HG03025 (cell line): Measurements from ENCODE around the gene ADARB1.

Experiments
- ATAC-seq: cut with Tn5 transposase; IDR thresholded peaks from one replicate; pipeline ENCODE4 v1.9.1; 2021; ENCODE audit warnings: mild to moderate bottlenecking, moderate library complexity; ENCODE audit not compliant: unreplicated experiment, low FRiP score

The ADARB1 gene

GRCh38 chr21:45257673-45258341, 183.4 kb downstream of the ADARB1 start:
- no peak for ATAC-seq

- ATAC-seq, result no peak
Observed at GRCh38 chr21:45258466-45258865, 184.1 kb downstream of the ADARB1 start.

GRCh38 chr21:45259206-45259840, 184.9 kb downstream of the ADARB1 start:
- no peak for ATAC-seq

- no peak for ATAC-seq
Observed at GRCh38 chr21:45260191-45260825, 185.9 kb downstream of the ADARB1 start.

GRCh38 chr21:45261093-45261492, 186.7 kb downstream of the ADARB1 start:
- no peak for ATAC-seq

GRCh38 chr21:45262041-45262581, 187.7 kb downstream of the ADARB1 start:
- ATAC-seq, result no peak

- ATAC-seq, result no peak
Observed at GRCh38 chr21:45262616-45263015, 188.2 kb downstream of the ADARB1 start.

- no peak for ATAC-seq
Observed at GRCh38 chr21:45263534-45263933, 189.2 kb downstream of the ADARB1 start.

GRCh38 chr21:45264146-45264911, 189.9 kb downstream of the ADARB1 start:
- ATAC-seq, result no peak

GRCh38 chr21:45264912-45265515, 190.6 kb downstream of the ADARB1 start:
- no peak for ATAC-seq

GRCh38 chr21:45265721-45266517, 191.5 kb downstream of the ADARB1 start:
- ATAC-seq, result no peak

GRCh38 chr21:45266518-45267389, 192.4 kb downstream of the ADARB1 start:
- no peak for ATAC-seq

- no peak for ATAC-seq
Observed at GRCh38 chr21:45267390-45267760, 193.0 kb downstream of the ADARB1 start.

- ATAC-seq, result no peak
Observed at GRCh38 chr21:45269861-45270260, 195.5 kb downstream of the ADARB1 start.

- ATAC-seq, result no peak
Observed at GRCh38 chr21:45270306-45270821, 196.0 kb downstream of the ADARB1 start.
